Lung (tissue), 16 donors: ENCODE measurements around the gene TRANK1. TPM values are rescaled to one million over a fixed set of nuclear protein-coding genes. Genes with fewer than 3 reads are reported as not detected.
A peak's percentile ranks its signal among the peaks of the same experiment; 100 is the strongest.

Experiments used
- ATAC-seq: fragments of 200-7000 bp; cut with Tn5 transposase; one replicate; pipeline ENCODE4 v1.9.1; 2020; ENCODE audit warnings: moderate number of reproducible peaks; ENCODE audit not compliant: insufficient read depth, low FRiP score
- DNase-seq, 3 donors: peaks; one replicate each; pipeline ENCODE4 v3.0.0-alpha.2; 2013 to 2017
- H3K27ac ChIP-seq, 2 donors: one replicate each; pipeline ENCODE4 v1.5.1; 2013; ENCODE audit warnings: mild to moderate bottlenecking in 2 of 2, moderate library complexity in 2 of 2, control low read depth in 1 of 2, inconsistent platforms in 1 of 2, low read depth in 1 of 2, low read length in 1 of 2
- H3K27me3 ChIP-seq, 3 donors: one replicate each; pipeline ENCODE4 v1.5.1; 2013; ENCODE audit warnings: low read length in 2 of 3; ENCODE audit not compliant: control insufficient read depth in 3 of 3, insufficient read depth in 3 of 3
- H3K36me3 ChIP-seq, 4 donors: one replicate each; pipeline ENCODE4 v1.5.1; 2013; ENCODE audit warnings: low read length in 4 of 4, mild to moderate bottlenecking in 1 of 4, moderate library complexity in 1 of 4; ENCODE audit not compliant: control insufficient read depth in 4 of 4, insufficient read depth in 4 of 4
- H3K4me1 ChIP-seq, 5 donors: one replicate each; pipeline ENCODE4 v1.5.1; 2013; ENCODE audit warnings: low read length in 5 of 5, mild to moderate bottlenecking in 2 of 5, moderate library complexity in 1 of 5; ENCODE audit not compliant: control insufficient read depth in 5 of 5, insufficient read depth in 5 of 5
- H3K4me3 ChIP-seq: one replicate; pipeline ENCODE4 v1.5.1; 2013; ENCODE audit warnings: mild to moderate bottlenecking, control low read depth, moderate library complexity
- H3K9ac ChIP-seq, 2 donors: one replicate each; pipeline ENCODE4 v1.5.1; 2013; ENCODE audit warnings: low read length in 2 of 2, control low read depth in 1 of 2; ENCODE audit not compliant: insufficient read depth in 1 of 2
- H3K9me3 ChIP-seq, 4 donors: one replicate each; pipeline ENCODE4 v1.5.1; 2013; ENCODE audit warnings: low read length in 3 of 4, mild to moderate bottlenecking in 1 of 4, moderate library complexity in 1 of 4; ENCODE audit not compliant: control insufficient read depth in 4 of 4, insufficient read depth in 3 of 4
- WGBS, 2 donors: extraction: QIAGEN DNeasy Blood & Tissue Kit; methylation state at CpG; one replicate each; pipeline ENCODE4 v1.1.7; 2013; 5-methylcytosine and 5-hydroxymethylcytosine counted together
- long read RNA-seq, 5 donors: transcript quantifications; one replicate each; lab custom pipeline, GENCODE V29; 2026
- polyA plus RNA-seq, 2 donors: library from polyadenylated mRNA; stranded (reverse); fragments of 200-250 nt; gene quantifications; one replicate each; pipeline ENCODE4 v1.2.1, GENCODE V29; 2013
- total RNA-seq, 2 donors: library from RNA; depleted of rRNA in 1 of 2; stranded (reverse); fragments of >200 nt in 1 of 2; gene quantifications; one replicate each; pipeline ENCODE4 v1.2.1, GENCODE V29; 2014 to 2021
- TF ChIP-seq, protein P1 (sequence below): IDR thresholded peaks from 2 replicates; pipeline ENCODE4 v1.5.1; 2012; ENCODE audit warnings: mild to moderate bottlenecking; ENCODE audit errors: control extremely low read depth, extremely low read depth
- donor health status: control.
- donor health status: control.
- donor health status: Bipolar disorder and iron deficiency.
- donor health status: healthy.
- donor health status: DM: yes; HTN: yes; CAD: no.

TRANK1 gene
- 10 to 100 TPM; 23.9 to 34.3 TPM for total RNA-seq
- 1 to 10 TPM; 4.3 to 6.2 TPM for polyA plus RNA-seq
- long read RNA-seq, donor 1, partial matches to known transcripts, result 15 of 15 reads
- long read RNA-seq, donor 1, other reads (novel, unspliced or antisense), result 0 of 15 reads
- long read RNA-seq, donor 2, result 0 reads
- long read RNA-seq, donor 3, partial matches to known transcripts, result 7 of 7 reads
- long read RNA-seq, donor 3, other reads (novel, unspliced or antisense), result 0 of 7 reads
- long read RNA-seq, donor 4, partial matches to known transcripts, result 33 of 33 reads
- long read RNA-seq, donor 4, other reads (novel, unspliced or antisense), result 0 of 33 reads
- long read RNA-seq, donor 5, partial matches to known transcripts, result 16 of 16 reads
- long read RNA-seq, donor 5, other reads (novel, unspliced or antisense), result 0 of 16 reads

DNA sequence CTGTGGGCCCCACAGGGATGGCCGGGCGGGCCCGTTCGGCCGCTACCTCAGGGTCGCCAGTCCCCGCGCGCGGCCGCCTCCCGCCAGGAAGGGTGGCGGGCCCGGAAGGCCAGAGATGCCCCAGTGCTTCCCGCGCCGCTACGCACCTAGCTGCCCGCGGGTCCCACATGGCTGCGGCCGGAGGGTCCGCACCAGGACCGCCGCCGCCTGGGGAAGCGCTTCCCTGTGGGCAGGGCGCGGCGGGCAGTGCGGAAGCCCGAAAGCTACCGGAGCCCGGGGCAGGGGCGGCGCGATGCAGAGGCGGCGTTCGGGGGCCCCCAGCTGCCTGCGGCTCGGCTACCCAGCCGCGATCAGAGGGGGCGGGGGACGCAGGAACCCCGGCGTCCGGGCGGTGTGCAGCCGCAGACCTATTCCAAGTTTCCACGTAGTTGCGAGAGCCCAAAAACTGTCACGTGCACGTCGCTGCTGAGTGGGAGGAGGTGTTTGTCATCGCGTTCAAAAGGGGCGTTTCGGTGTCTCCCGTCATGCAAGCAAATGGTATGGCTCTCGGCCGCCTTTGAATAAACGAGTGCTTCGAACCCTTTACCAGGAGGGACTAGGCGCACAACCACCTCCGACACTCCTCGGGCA is at the start of gene TRANK1:
TRANK1 (minus strand) TSS at position 414 of the 630 bp plus-strand sequence; CDS start at position 169, 245 bp downstream.
- ATAC-seq, result peak; percentile 77
- DNase-seq, result peak; percentile 84 to 89 (median 85)
- peak within 1 kb of the TSS; percentile 82 for H3K4me3 ChIP-seq
- H3K27me3 ChIP-seq, result no peaks in the 10 kb centered on the region
- 1 to 2% methylated on average over 32 to 68 of the region's 68 CpGs for WGBS, 2 donors
- TF ChIP-seq, protein P1, sequence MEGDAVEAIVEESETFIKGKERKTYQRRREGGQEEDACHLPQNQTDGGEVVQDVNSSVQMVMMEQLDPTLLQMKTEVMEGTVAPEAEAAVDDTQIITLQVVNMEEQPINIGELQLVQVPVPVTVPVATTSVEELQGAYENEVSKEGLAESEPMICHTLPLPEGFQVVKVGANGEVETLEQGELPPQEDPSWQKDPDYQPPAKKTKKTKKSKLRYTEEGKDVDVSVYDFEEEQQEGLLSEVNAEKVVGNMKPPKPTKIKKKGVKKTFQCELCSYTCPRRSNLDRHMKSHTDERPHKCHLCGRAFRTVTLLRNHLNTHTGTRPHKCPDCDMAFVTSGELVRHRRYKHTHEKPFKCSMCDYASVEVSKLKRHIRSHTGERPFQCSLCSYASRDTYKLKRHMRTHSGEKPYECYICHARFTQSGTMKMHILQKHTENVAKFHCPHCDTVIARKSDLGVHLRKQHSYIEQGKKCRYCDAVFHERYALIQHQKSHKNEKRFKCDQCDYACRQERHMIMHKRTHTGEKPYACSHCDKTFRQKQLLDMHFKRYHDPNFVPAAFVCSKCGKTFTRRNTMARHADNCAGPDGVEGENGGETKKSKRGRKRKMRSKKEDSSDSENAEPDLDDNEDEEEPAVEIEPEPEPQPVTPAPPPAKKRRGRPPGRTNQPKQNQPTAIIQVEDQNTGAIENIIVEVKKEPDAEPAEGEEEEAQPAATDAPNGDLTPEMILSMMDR, result no peak
- H3K36me3 ChIP-seq, result no peaks in the 10 kb centered on the region
- H3K9ac ChIP-seq, result peak within 1 kb of the TSS; percentile 73 to 80
- peak within 1 kb of the TSS; percentile 56 to 90 for H3K27ac ChIP-seq
- H3K4me1 ChIP-seq, result peaks cover 0 to 21% (median 6%) of the 10 kb centered on the region in 5 donors
- peaks cover 0 to 10% (median 0%) of the 10 kb centered on the region in 4 donors for H3K9me3 ChIP-seq

GRCh38 chr3:36993326-36994283 is 48.8 kb upstream of the TRANK1 start, which contains the start of gene MLH1:
TSS of gene MLH1 (plus strand) at chr3:36993518. CDS start at chr3:36993548, 30 bp downstream.
- Histone ChIP-seq H3K9me3 (no peaks in the 10 kb centered on the region), H3K4me1 (peaks cover 0 to 37% (median 7%) of the 10 kb centered on the region in 5 donors), H3K4me3 (peak within 1 kb of the TSS; percentile 77), H3K36me3 (peaks cover 3 to 23% (median 10%) of the 10 kb centered on the region in 4 donors), H3K27me3 (no peaks in the 10 kb centered on the region), H3K9ac (peak within 1 kb of the TSS; percentile 94 to 97), H3K27ac (peak within 1 kb of the TSS; percentile 97 to 99)
- TF ChIP-seq, protein P1, result no peak
- DNase-seq, result peak; percentile 100
- WGBS, 2 donors, result 1 to 2% methylated on average over 47 of the region's 47 CpGs
- ATAC-seq, result peak; percentile 90

DNA sequence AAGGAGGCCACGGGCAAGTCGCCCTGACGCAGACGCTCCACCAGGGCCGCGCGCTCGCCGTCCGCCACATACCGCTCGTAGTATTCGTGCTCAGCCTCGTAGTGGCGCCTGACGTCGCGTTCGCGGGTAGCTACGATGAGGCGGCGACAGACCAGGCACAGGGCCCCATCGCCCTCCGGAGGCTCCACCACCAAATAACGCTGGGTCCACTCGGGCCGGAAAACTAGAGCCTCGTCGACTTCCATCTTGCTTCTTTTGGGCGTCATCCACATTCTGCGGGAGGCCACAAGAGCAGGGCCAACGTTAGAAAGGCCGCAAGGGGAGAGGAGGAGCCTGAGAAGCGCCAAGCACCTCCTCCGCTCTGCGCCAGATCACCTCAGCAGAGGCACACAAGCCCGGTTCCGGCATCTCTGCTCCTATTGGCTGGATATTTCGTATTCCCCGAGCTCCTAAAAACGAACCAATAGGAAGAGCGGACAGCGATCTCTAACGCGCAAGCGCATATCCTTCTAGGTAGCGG is 48.0 kb upstream of the TRANK1 start, which contains the start of gene EPM2AIP1:
EPM2AIP1 (minus strand) TSS at position 326 of the 520 bp plus-strand sequence; CDS start at position 272, 54 bp downstream.
- Histone ChIP-seq H3K27ac (peak within 1 kb of the TSS; percentile 97 to 99), H3K36me3 (peaks cover 3 to 19% (median 8%) of the 10 kb centered on the region in 4 donors), H3K4me1 (peaks cover 0 to 43% (median 14%) of the 10 kb centered on the region in 5 donors), H3K9me3 (no peaks in the 10 kb centered on the region), H3K9ac (peak within 1 kb of the TSS; percentile 94 to 97), H3K4me3 (peak within 1 kb of the TSS; percentile 77), H3K27me3 (no peaks in the 10 kb centered on the region)
- TF ChIP-seq, protein P1, result no peak
- no peak for DNase-seq
- peak; percentile 93 for ATAC-seq
- WGBS, 2 donors, result 1% methylated on average over 48 of the region's 48 CpGs
